Uterus (tissue), 2 donors: ENCODE measurements around the gene PRSS57.

Experiments used
- POLR2A ChIP-seq, 2 donors: fragments of 450-650 bp; IDR thresholded peaks; one replicate each; pipeline ENCODE4 v1.6.1; 2016; ENCODE audit warnings: antibody characterized with exemption in 2 of 2, mild to moderate bottlenecking in 1 of 2, moderate library complexity in 1 of 2
- TF ChIP-seq, protein P1 (sequence below), 4 experiments: fragments of 200-600 bp in 2 of 4; fragments of 450-650 bp in 2 of 4; sonication (generic) in 2 of 4; IDR thresholded peaks; one replicate each; pipeline ENCODE4 v1.5.1; 2016 to 2019; ENCODE audit warnings: antibody characterized with exemption in 4 of 4, mild to moderate bottlenecking in 2 of 4, moderate library complexity in 1 of 4

- TF ChIP-seq, protein P1, sequence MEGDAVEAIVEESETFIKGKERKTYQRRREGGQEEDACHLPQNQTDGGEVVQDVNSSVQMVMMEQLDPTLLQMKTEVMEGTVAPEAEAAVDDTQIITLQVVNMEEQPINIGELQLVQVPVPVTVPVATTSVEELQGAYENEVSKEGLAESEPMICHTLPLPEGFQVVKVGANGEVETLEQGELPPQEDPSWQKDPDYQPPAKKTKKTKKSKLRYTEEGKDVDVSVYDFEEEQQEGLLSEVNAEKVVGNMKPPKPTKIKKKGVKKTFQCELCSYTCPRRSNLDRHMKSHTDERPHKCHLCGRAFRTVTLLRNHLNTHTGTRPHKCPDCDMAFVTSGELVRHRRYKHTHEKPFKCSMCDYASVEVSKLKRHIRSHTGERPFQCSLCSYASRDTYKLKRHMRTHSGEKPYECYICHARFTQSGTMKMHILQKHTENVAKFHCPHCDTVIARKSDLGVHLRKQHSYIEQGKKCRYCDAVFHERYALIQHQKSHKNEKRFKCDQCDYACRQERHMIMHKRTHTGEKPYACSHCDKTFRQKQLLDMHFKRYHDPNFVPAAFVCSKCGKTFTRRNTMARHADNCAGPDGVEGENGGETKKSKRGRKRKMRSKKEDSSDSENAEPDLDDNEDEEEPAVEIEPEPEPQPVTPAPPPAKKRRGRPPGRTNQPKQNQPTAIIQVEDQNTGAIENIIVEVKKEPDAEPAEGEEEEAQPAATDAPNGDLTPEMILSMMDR (IDR thresholded peaks at IDR 0.05): no peak
- TF ChIP-seq POLR2A (IDR thresholded peaks at IDR 0.05): no peak
Measured at GRCh38 chr19:695352-695949, at the start of gene PRSS57.
